Activated CD4-positive, alpha-beta memory T cell treated with anti-CD3 and anti-CD28 coated beads for 36 hours (primary cell): Measurements from ENCODE around the gene DUSP5. TPM values are rescaled to one million over a fixed set of nuclear protein-coding genes. Genes with fewer than 3 reads are reported as not detected.
A peak's percentile ranks its signal among the peaks of the same experiment; 100 is the strongest.

Experiments
- CTCF ChIA-PET: fragments of 350-600 bp; sonication (Branson Sonifier 250); formaldehyde crosslinking; loops from one replicate; lab custom pipeline; 2021; ENCODE audit warnings: antibody characterized with exemption, inconsistent platforms; lab: Charles Lee
- POLR2A ChIA-PET: fragments of 350-600 bp; sonication (Branson Sonifier 250); formaldehyde crosslinking; loops from one replicate; lab custom pipeline; 2021; ENCODE audit warnings: antibody characterized with exemption; lab: Charles Lee
- DNase-seq: peaks from one replicate; pipeline ENCODE4 v3.0.0-alpha.2; 2020
- H3K27ac Mint-ChIP-seq: one replicate; pipeline ENCODE4 v1.8.0; 2021; ENCODE audit warnings: mixed read lengths
- H3K27me3 Mint-ChIP-seq: one replicate; pipeline ENCODE4 v1.8.0; 2021; ENCODE audit warnings: mixed read lengths
- H3K36me3 Mint-ChIP-seq: one replicate; pipeline ENCODE4 v1.8.0; 2021; ENCODE audit warnings: mixed read lengths
- H3K4me1 Mint-ChIP-seq: one replicate; pipeline ENCODE4 v1.8.0; 2021; ENCODE audit warnings: low read depth, mixed read lengths
- H3K4me3 Mint-ChIP-seq: one replicate; pipeline ENCODE4 v1.8.0; 2021; ENCODE audit warnings: mild to moderate bottlenecking, mixed read lengths
- H3K9me3 Mint-ChIP-seq: one replicate; pipeline ENCODE4 v1.8.0; 2021; ENCODE audit warnings: mixed read lengths
- intact Hi-C: fragments of 100-400 bp; cut with micrococcal nuclease; formaldehyde crosslinking; loops from one replicate; pipeline ENCODE4 v1.15.1; 2023
- total RNA-seq, 2 experiments: library from RNA; stranded (reverse); gene quantifications; one replicate each; pipeline ENCODE4 v1.2.3, GENCODE V29; 2021

DUSP5 gene, protein sequence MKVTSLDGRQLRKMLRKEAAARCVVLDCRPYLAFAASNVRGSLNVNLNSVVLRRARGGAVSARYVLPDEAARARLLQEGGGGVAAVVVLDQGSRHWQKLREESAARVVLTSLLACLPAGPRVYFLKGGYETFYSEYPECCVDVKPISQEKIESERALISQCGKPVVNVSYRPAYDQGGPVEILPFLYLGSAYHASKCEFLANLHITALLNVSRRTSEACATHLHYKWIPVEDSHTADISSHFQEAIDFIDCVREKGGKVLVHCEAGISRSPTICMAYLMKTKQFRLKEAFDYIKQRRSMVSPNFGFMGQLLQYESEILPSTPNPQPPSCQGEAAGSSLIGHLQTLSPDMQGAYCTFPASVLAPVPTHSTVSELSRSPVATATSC
- 100 to 1,000 TPM; 171 to 176 TPM for total RNA-seq

DNA sequence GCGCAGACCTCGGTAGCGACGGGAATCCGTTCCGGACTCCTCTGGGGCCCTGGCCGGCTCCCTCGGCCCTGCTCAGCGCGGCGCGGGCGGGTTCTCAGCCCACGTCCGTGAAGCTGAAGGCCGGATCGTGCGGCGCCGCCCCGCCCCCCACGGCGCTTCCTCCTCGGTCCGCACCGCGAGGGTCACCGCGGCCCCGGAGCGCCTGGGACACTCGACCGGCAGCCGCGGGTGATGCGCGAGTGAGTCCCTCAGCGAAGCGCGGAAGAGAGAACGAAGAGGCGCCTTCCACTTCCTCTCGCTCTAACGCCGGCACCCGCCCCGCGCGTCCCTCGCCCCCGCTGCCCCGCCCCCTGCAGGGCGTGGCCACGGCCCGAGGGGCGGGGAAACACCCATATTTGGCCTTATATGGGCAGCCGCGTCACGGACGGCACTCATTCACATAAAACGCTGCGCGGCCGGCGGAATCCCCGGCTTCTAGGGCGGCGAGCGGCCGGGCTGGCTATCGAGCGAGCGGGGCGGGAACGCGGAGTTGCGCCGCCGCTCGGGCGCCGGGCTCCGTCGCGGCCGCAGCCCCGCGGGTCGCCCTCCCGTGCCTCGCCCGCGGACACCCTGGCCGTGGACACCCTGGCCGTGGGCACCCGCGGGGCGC is at the start of gene DUSP5:
Gene DUSP5 (plus strand): TSS at position 470 of the 649 bp plus-strand sequence. CDS start 215 bp downstream, outside the sequence.
- peaks cover 50% of the 10 kb centered on the region for H3K36me3 Mint-ChIP-seq
- POLR2A ChIA-PET = interaction anchor here (0.5 to 6.5 kb wide), 15 partner anchors 8 to 193 kb away, joined by 3 to 112 read pairs (median 6); partner anchors contain the start of gene SMNDC1

DNA sequence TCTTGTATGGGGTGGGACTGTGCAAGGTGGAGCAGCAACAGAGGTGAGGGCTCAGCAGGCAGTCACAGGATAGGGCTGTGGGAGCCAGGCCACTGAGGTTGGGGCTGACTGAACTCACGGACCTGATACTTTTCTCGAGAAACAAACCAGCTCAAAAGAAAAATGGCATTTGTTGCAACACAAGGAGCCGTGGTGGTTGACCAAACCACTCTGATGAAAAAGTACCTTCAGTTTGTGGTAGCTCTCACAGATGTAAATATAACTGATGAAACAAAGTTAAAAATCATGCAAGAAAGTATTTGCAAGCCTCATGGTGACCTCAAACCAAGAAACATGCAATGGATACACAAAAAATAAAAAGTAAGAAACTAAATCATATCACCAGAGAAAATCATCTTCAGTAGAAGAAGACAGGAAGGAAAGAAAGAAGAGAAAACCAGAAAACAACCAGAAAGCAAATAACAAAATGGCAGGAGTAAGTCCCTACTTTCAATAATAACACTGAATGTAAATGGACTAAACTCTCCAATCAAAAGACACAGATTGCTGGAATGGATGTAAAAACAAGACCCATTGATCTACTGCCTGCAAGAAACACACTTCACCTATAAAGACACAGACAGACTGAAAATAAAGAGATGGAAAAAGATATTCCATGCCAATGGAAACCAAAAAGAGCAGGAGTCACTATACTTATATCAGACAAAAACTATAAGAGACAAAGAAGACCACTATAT is 48.9 kb upstream of the DUSP5 start:
- POLR2A ChIA-PET = no interaction called here
- H3K36me3 Mint-ChIP-seq = no peaks in the 10 kb centered on the region
- no peaks in the 10 kb centered on the region for H3K4me1 Mint-ChIP-seq
- H3K4me3 Mint-ChIP-seq = no peak overlapping the region
- intact Hi-C loops = no loop called here
- CTCF ChIA-PET = interaction anchor here (0.9 kb wide), 1 partner anchor 16 kb away, joined by 3 read pairs; no protein-coding TSS in a partner anchor
- no peak for DNase-seq
- no peaks in the 10 kb centered on the region for H3K9me3 Mint-ChIP-seq
- H3K27ac Mint-ChIP-seq = no peak overlapping the region
- H3K27me3 Mint-ChIP-seq = no peaks in the 10 kb centered on the region

More for the DNA sequence above, at the start of gene DUSP5:
- Mint-ChIP-seq H3K27ac (peak within 1 kb of the TSS; percentile 97), H3K27me3 (no peaks in the 10 kb centered on the region), H3K4me3 (peak within 1 kb of the TSS; percentile 96), H3K9me3 (no peaks in the 10 kb centered on the region), H3K4me1 (peaks cover 48% of the 10 kb centered on the region)
- peak; percentile 97 for DNase-seq
- CTCF ChIA-PET = interaction anchor here (0.8 to 12.4 kb wide), 9 partner anchors 15 to 192 kb away, joined by 3 to 221 read pairs (median 8); partner anchors contain the start of gene SMNDC1
- intact Hi-C loops = loop anchor here (1.0 to 5.0 kb wide), 8 partner anchors 39 to 485 kb away; partner anchors contain the start of genes BBIP1, SHOC2 and SMC3

DNA sequence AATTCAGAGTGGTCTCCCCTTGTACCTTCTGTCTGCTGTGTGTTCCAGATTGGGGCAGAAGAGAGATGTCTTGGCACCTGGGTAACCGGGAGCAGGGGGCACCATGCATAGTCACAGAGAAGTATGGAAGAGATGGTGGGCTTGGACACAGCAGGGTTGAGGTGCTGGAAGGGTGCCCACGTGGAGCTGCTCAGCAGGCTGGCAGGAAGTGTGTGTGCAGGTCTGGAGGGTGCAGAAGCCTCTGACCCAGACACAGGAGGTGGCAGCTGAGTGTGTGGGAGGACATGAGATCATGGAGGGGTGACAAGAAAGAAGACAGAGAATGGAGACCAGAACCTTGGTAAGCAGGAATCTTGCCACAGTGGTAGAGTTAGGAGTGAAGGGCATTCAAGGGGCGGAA is 42.3 kb upstream of the DUSP5 start:
- H3K36me3 Mint-ChIP-seq = no peaks in the 10 kb centered on the region
- peaks cover 47% of the 10 kb centered on the region for H3K4me1 Mint-ChIP-seq
- H3K27ac Mint-ChIP-seq = peak overlapping the region; percentile 16
- peak; percentile 68 for DNase-seq
- no peaks in the 10 kb centered on the region for H3K9me3 Mint-ChIP-seq
- no peaks in the 10 kb centered on the region for H3K27me3 Mint-ChIP-seq
- ChIA-PET POLR2A (interaction anchor here (1.0 kb wide), 1 partner anchor 74 kb away, joined by 3 read pairs; no protein-coding TSS in a partner anchor), CTCF (interaction anchor here (0.6 to 1.4 kb wide), 3 partner anchors 14 to 101 kb away, joined by 3 to 5 read pairs (median 3); no protein-coding TSS in a partner anchor)
- no peak overlapping the region for H3K4me3 Mint-ChIP-seq
- intact Hi-C loops = no loop called here

DNA sequence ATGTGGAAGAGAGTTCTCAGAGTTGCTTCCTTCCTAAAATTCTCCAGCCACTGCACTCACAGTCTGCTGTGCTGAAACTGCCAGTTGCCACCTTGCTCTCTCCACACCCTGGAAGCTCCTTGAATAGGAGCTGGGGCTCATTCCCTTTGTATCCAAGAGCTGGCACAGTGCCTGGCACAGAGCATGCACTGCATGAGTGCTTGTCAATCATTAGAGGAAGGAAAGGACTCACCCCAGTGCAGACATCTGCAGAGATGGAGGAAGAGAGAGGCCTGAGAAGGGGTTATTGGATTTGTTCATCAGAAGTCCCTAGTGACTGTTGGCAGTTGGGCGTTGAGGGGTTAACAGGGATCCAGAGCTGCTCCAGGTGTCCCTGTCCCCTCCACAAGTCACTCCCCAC is 41.7 kb upstream of the DUSP5 start:
- Mint-ChIP-seq H3K27ac (no peak overlapping the region), H3K27me3 (no peaks in the 10 kb centered on the region), H3K4me3 (no peak overlapping the region), H3K4me1 (peaks cover 53% of the 10 kb centered on the region), H3K36me3 (no peaks in the 10 kb centered on the region), H3K9me3 (no peaks in the 10 kb centered on the region)
- ChIA-PET POLR2A (interaction anchor here (1.0 kb wide), 1 partner anchor 73 kb away, joined by 3 read pairs; no protein-coding TSS in a partner anchor), CTCF (interaction anchor here (1.1 to 1.4 kb wide), 2 partner anchors 15 to 101 kb away, joined by 3 to 5 read pairs; no protein-coding TSS in a partner anchor)
- intact Hi-C loops = loop anchor here (2.0 kb wide), 1 partner anchor 13 kb away; no protein-coding TSS in a partner anchor
- no peak for DNase-seq

DNA sequence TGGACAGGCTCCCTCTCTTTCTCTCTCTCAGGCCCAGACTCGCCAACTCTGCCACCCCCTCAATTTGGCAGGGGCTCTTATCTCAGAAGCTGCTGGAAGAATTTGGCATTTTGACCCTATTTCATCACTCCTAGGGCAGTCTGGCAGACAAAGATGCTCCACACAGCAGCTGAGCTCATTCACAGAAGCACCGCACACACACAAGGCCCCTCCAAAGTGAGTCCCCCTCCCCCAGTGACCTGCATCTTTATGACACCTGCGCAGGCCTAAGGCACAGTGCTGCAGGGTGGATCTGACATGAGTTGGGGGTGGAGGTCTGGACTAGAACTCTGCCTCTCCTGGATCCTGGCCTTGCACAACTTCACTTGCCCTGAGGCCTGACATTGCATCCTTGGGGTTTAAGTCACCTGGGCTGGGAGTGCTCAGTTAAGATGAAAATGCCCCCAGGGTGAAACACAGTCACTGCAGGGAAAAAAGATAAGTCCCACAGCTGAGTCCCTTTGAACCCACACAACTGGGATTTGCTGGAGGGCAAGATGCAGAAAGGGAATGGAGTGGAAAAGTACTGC is 41.1 kb upstream of the DUSP5 start:
- CTCF ChIA-PET = interaction anchor here (1.1 to 1.4 kb wide), 2 partner anchors 15 to 102 kb away, joined by 3 to 5 read pairs; no protein-coding TSS in a partner anchor

DNA sequence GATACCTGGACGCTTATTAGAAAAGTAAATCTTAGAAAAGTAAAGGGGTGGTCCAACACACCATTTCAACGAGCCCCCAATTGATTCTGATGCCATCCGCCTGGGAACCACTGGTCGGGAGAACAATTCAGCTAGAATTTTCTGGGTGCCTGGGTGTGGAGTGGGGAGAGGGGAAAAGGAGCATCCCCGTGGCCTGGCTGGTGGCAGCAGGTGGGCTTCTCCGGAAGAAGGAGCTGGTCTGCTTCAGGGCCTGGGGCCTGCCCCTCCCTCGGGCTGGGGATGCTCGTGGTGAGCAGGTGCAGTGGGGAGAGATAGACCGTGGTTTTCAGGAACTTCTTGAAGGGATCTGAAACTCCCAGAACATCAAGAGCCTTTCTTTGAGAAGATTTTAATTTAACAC is 39.9 kb upstream of the DUSP5 start:
- DNase-seq = no peak
- Mint-ChIP-seq H3K9me3 (no peaks in the 10 kb centered on the region), H3K27me3 (no peaks in the 10 kb centered on the region), H3K4me1 (peaks cover 56% of the 10 kb centered on the region), H3K36me3 (no peaks in the 10 kb centered on the region), H3K4me3 (no peak overlapping the region), H3K27ac (no peak overlapping the region)
- ChIA-PET CTCF (interaction anchor here (0.9 kb wide), 1 partner anchor 118 kb away, joined by 3 read pairs; no protein-coding TSS in a partner anchor), POLR2A (no interaction called here)
- intact Hi-C loops = loop anchor here (2.0 kb wide), 1 partner anchor 15 kb away; no protein-coding TSS in a partner anchor

More for the DNA sequence above, 41.1 kb upstream of the DUSP5 start:
- Mint-ChIP-seq H3K9me3 (no peaks in the 10 kb centered on the region), H3K27ac (no peak overlapping the region), H3K27me3 (no peaks in the 10 kb centered on the region), H3K36me3 (no peaks in the 10 kb centered on the region), H3K4me3 (no peak overlapping the region), H3K4me1 (peaks cover 56% of the 10 kb centered on the region)
- POLR2A ChIA-PET = no interaction called here
- intact Hi-C loops = loop anchor here (2.0 kb wide), 1 partner anchor 14 kb away; no protein-coding TSS in a partner anchor
- no peak for DNase-seq

DNA sequence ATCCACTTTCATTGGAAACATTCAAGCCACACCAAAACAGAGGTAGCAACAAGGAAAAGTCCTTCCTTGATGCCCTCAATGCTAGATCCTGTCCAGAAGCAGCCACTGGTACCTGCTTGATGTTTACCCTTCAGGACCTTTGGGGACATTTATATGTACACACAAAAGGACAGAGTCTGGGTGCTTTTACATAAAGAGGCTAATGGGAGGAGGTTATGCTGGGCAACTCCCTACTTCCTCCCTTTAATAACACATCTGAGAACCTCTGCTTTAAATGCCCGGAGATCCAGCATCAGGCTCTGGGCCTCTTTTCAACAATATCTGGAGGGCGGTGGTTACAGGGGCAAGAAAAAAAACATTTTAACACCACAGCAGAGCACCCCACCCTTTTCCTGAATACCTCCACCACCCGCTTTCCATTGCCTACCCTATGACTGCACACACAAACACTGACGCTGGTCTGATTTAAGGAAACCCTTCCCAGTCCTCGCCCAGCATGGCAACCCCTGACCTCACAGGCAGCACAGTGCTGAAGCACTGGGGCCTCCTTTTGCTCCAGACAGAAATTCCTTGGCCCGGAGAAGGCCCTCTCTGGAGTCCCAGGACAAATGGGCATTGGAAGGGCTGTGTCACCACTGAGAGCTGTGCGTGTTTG is 39.3 kb upstream of the DUSP5 start:
- Mint-ChIP-seq H3K4me1 (peaks cover 56% of the 10 kb centered on the region), H3K9me3 (no peaks in the 10 kb centered on the region), H3K27ac (no peak overlapping the region), H3K36me3 (no peaks in the 10 kb centered on the region), H3K27me3 (no peaks in the 10 kb centered on the region), H3K4me3 (no peak overlapping the region)
- intact Hi-C loops = no loop called here
- ChIA-PET CTCF (interaction anchor here (0.9 kb wide), 1 partner anchor 118 kb away, joined by 3 read pairs; no protein-coding TSS in a partner anchor), POLR2A (no interaction called here)
- no peak for DNase-seq

DNA sequence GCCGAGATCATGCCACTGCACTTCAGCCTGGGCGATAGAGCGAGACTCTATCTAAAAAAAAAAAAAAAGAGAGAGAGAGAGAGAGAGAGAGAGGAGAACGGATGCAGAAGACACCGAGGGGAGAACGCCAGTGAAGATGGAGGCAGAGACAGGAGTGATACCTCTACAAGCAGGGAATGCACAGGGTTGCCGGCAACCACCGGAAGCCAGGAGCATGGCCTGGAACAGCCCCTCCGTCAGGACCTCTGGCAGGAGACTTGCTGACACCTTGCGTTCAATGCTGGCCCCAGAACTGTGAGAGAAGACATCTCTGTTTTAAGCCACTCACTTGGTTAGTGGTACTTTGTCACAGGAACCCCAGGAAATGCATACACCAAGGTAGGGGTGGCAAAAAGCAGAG is 38.1 kb upstream of the DUSP5 start:
- intact Hi-C loops = no loop called here
- H3K27me3 Mint-ChIP-seq = no peaks in the 10 kb centered on the region
- H3K36me3 Mint-ChIP-seq = no peaks in the 10 kb centered on the region
- no peak overlapping the region for H3K27ac Mint-ChIP-seq
- peaks cover 60% of the 10 kb centered on the region for H3K4me1 Mint-ChIP-seq
- no peak overlapping the region for H3K4me3 Mint-ChIP-seq
- DNase-seq = no peak
- H3K9me3 Mint-ChIP-seq = no peaks in the 10 kb centered on the region
- POLR2A ChIA-PET = no interaction called here
- CTCF ChIA-PET = no interaction called here

DNA sequence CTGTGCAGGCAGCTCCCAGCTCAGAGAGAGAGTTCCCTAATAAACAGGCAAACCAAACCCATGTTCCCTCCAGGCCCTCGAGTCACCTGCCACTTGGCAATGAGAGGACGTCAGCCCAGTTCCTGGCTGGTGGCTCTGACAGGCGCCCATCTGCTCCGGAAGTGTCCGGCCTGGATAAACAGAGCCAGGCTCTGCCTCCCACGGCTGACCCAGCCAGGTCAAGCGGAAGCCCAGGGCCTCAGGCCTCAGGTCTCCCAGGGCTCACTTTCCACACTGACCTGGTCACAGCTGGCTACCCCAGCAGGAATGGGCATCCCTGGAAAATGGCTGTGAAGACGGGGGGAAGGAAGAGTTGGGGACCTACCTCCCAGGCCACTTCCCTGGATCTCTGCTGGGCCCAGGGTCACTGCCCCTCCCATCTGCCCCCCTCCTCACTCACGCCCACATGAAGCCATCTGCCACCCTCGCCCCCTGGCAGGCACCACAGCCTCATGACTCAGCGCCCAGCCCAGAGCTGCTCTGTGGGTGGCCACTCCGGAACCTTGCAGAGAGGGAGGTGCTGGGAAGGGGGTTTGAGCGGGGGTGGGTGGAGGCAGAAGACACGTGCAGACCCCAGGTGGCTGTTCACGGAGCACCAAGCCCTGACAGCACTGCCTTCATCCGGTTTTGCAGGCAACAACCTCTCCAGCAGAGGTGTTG is 37.4 kb upstream of the DUSP5 start:
- DNase-seq = peak; percentile 68
- no peak overlapping the region for H3K27ac Mint-ChIP-seq
- POLR2A ChIA-PET = no interaction called here
- CTCF ChIA-PET = no interaction called here
- H3K9me3 Mint-ChIP-seq = no peaks in the 10 kb centered on the region
- no peaks in the 10 kb centered on the region for H3K36me3 Mint-ChIP-seq
- H3K4me3 Mint-ChIP-seq = no peak overlapping the region
- H3K4me1 Mint-ChIP-seq = peaks cover 60% of the 10 kb centered on the region
- intact Hi-C loops = no loop called here
- H3K27me3 Mint-ChIP-seq = no peaks in the 10 kb centered on the region

DNA sequence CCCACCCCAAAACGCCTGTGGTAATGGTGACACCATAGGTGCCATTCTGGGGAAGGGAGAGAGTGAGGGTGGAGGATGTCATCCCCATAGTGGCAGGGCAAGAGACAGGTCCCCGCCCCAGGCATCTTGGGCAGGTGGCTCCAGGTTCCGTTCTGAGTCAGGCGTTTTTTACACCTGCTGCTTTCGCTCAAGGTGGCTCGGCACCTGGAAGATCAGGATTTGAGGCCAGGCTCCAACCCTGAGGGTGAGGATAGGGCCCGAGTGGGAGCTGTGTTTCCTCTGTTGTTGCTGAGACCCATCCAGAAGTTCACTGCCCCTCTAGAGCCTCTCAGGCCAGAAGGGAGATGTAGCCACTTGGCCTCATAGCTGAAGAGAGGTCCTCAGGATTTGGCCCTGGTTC is 36.6 kb upstream of the DUSP5 start:
- Mint-ChIP-seq H3K27ac (no peak overlapping the region), H3K4me1 (peaks cover 52% of the 10 kb centered on the region), H3K36me3 (no peaks in the 10 kb centered on the region), H3K27me3 (no peaks in the 10 kb centered on the region), H3K4me3 (no peak overlapping the region), H3K9me3 (no peaks in the 10 kb centered on the region)
- CTCF ChIA-PET = no interaction called here
- no peak for DNase-seq
- POLR2A ChIA-PET = no interaction called here
- intact Hi-C loops = no loop called here
